ENCODE results near the gene PSMG1. TPM values are rescaled to one million over a fixed set of nuclear protein-coding genes. Genes with fewer than 3 reads are reported as not detected.

PSMG1 gene
- total RNA-seq = 10 to 100 TPM; 17.1 to 32.4 (median 26.0) TPM
- long read RNA-seq, transcript PSMG1-201 (7 exons, 2,154 nt) = major isoform, 6 of 7 reads
- long read RNA-seq, partial matches to known transcripts = 0 of 7 reads
- long read RNA-seq, other reads (novel, unspliced or antisense) = 1 of 7 reads

DNA sequence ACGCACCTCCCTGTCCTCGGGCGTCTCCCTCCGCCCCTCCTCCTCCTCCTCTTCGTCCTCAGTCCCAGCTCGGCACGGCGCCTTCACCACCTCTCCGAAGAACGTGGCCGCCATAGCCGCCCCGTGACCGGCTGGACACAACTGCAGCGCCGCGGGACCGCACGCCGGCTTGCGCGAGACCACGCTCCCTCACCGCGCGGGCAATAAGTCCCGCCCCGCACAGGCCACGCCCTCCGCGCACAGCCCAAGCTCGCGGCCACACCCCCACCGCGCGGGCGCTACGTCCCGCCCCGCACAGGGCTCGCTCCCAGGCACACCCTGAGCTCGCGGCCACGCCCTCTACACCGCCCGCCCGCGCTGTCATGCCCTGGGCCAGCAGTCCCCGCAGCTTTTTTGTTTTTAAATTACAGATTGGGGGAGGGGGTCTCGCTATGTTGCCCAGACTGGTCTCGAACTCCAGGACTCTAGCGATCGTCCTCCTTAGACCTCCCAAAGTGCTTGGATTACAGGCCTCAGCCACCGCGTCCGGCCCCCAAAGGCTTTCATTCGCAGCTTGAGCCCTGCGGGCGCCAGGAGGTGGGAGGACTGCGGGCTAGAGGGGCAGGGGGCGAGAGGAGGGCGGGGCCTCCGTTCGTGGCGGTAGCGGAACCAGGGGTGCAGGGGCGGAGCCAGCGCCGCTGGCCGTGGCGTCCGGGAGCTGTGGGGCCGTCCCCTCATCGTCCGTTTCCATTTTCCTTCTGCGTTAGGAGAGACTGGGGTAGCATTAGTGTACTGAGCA is at the start of gene PSMG1:
Gene PSMG1 (minus strand): TSS at position 180 of the 778 bp plus-strand sequence. CDS start 66 bp downstream, at position 114.
- no peaks in the 10 kb centered on the region for H3K27me3 ChIP-seq
- H3K27ac ChIP-seq = peak within 1 kb of the TSS; percentile 70 to 90 (median 82)
- peak within 1 kb of the TSS; percentile 83 to 89 (median 83) for H3K4me3 ChIP-seq
- peaks cover 0 to 10% (median 0%) of the 10 kb centered on the region in 4 donors for H3K36me3 ChIP-seq
- WGBS (ENCODE audit: insufficient coverage, low coverage, low lambda C conversion rate, missing lambda C conversion rate) = 0% methylated on average over 3 of the region's 76 CpGs
- H3K4me1 ChIP-seq = peaks cover 0 to 15% (median 2%) of the 10 kb centered on the region in 4 donors
- peak; percentile 90 to 98 (median 92) for ATAC-seq
- peak; percentile 98 for DNase-seq
- intact Hi-C loops (cut with DNase I) = no loop called here
- peak; percentile 88 for TF ChIP-seq POLR2A (IDR thresholded peaks at IDR 0.05)
- TF ChIP-seq, protein P1, sequence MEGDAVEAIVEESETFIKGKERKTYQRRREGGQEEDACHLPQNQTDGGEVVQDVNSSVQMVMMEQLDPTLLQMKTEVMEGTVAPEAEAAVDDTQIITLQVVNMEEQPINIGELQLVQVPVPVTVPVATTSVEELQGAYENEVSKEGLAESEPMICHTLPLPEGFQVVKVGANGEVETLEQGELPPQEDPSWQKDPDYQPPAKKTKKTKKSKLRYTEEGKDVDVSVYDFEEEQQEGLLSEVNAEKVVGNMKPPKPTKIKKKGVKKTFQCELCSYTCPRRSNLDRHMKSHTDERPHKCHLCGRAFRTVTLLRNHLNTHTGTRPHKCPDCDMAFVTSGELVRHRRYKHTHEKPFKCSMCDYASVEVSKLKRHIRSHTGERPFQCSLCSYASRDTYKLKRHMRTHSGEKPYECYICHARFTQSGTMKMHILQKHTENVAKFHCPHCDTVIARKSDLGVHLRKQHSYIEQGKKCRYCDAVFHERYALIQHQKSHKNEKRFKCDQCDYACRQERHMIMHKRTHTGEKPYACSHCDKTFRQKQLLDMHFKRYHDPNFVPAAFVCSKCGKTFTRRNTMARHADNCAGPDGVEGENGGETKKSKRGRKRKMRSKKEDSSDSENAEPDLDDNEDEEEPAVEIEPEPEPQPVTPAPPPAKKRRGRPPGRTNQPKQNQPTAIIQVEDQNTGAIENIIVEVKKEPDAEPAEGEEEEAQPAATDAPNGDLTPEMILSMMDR (IDR thresholded peaks at IDR 0.05) = no peak
- H3K9me3 ChIP-seq = no peaks in the 10 kb centered on the region

- Histone ChIP-seq H3K27me3 (no peaks in the 10 kb centered on the region), H3K4me3 (no peak overlapping the region), H3K36me3 (peaks cover 0 to 48% (median 20%) of the 10 kb centered on the region in 4 donors), H3K27ac (no peak overlapping the region), H3K4me1 (no peaks in the 10 kb centered on the region), H3K9me3 (no peaks in the 10 kb centered on the region)
- TF ChIP-seq, protein P1 (IDR thresholded peaks at IDR 0.05) = no peak
- TF ChIP-seq POLR2A (IDR thresholded peaks at IDR 0.05) = no peak
- DNase-seq (no peak), ATAC-seq (no peak)
- WGBS (ENCODE audit: insufficient coverage, low coverage, low lambda C conversion rate, missing lambda C conversion rate) = 93% methylated on average over 3 of the region's 3 CpGs
- intact Hi-C loops (cut with DNase I) = no loop called here
Measured at GRCh38 chr21:39232861-39233291, 49.6 kb upstream of the PSMG1 start.

DNA sequence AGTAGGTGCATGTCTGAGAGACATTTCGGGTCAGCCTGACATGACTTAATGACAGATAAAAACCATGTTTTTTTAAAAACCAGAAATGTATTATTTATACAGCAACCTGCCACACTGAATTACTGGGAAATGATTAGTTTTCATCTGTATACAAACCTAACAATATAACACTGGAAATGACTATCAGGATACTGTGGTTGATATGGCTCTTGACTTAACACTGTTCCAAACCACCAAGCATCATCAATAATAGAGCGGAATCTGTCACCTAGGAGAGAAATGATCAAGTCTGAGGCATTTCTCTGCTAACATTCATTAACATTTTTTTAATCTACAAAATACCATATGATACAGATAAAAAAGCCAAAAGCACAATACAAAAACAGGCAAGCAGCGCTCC is 41.7 kb upstream of the PSMG1 start:
- Histone ChIP-seq H3K4me3 (no peak overlapping the region), H3K9me3 (no peaks in the 10 kb centered on the region), H3K27ac (no peak overlapping the region), H3K36me3 (peaks cover 0 to 38% (median 17%) of the 10 kb centered on the region in 4 donors), H3K4me1 (no peaks in the 10 kb centered on the region), H3K27me3 (no peaks in the 10 kb centered on the region)
- intact Hi-C loops (cut with DNase I) = no loop called here
- DNase-seq = no peak
- TF ChIP-seq POLR2A (IDR thresholded peaks at IDR 0.05) = no peak
- TF ChIP-seq, protein P1 (IDR thresholded peaks at IDR 0.05) = no peak
- no peak for ATAC-seq
- 97% methylated on average over 3 of the region's 3 CpGs for WGBS (ENCODE audit: insufficient coverage, low coverage, low lambda C conversion rate, missing lambda C conversion rate)

DNA sequence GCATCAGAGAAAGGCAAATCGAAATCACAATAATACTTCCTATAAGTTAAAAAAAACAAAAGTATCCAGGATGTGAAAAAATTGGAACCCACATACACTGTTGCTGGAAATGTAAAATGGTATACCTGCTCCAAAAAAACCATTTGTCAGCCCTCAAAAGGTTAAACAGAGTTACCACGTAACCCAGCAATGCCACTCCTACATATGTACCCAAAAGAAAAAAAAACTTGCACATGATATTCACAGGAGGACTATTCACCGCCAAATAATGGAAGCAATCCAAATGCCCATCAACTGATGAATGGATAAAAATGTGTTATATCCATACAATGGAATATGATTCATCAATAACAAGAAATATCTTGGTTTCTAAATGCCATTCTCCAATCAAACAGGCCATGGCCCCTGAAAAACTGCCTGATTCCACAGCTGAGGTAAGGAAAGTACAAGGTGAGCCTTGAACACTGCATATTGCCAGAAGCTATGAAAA is 38.8 kb upstream of the PSMG1 start:
- intact Hi-C loops (cut with DNase I) = no loop called here

More for the DNA sequence above, 38.8 kb upstream of the PSMG1 start:
- Histone ChIP-seq H3K27me3 (no peaks in the 10 kb centered on the region), H3K4me3 (no peak overlapping the region), H3K36me3 (peaks cover 0 to 38% (median 7%) of the 10 kb centered on the region in 4 donors), H3K4me1 (peaks cover 0 to 12% (median 0%) of the 10 kb centered on the region in 4 donors), H3K9me3 (no peaks in the 10 kb centered on the region), H3K27ac (no peak overlapping the region)
- no peak for ATAC-seq
- no peak for DNase-seq
- WGBS (ENCODE audit: insufficient coverage, low coverage, low lambda C conversion rate, missing lambda C conversion rate) = 90% methylated on average over 3 of the region's 3 CpGs
- TF ChIP-seq, protein P1 (IDR thresholded peaks at IDR 0.05) = no peak
- no peak for TF ChIP-seq POLR2A (IDR thresholded peaks at IDR 0.05)
